Ovary (tissue), 3 donors: ENCODE measurements around the gene SPAG8.

Experiments used
- POLR2A ChIP-seq: fragments of 450-650 bp; IDR thresholded peaks from one replicate; pipeline ENCODE4 v1.6.1; 2017; ENCODE audit warnings: antibody characterized with exemption, mild to moderate bottlenecking, moderate library complexity
- TF ChIP-seq, protein P1 (sequence below), 3 donors: fragments of 450-650 bp in 2 of 3; fragments of 200-600 bp in 1 of 3; IDR thresholded peaks; one replicate each; pipeline versions ENCODE4 v1.5.1 to v1.8.0; 2016 to 2022; ENCODE audit warnings: antibody characterized with exemption in 3 of 3, mild to moderate bottlenecking in 1 of 3
- donor health status: DM: no; HTN: no; CAD: no.

GRCh38 chr9:35844628-35845270, 32.7 kb upstream of the SPAG8 start:
- TF ChIP-seq, protein P1, sequence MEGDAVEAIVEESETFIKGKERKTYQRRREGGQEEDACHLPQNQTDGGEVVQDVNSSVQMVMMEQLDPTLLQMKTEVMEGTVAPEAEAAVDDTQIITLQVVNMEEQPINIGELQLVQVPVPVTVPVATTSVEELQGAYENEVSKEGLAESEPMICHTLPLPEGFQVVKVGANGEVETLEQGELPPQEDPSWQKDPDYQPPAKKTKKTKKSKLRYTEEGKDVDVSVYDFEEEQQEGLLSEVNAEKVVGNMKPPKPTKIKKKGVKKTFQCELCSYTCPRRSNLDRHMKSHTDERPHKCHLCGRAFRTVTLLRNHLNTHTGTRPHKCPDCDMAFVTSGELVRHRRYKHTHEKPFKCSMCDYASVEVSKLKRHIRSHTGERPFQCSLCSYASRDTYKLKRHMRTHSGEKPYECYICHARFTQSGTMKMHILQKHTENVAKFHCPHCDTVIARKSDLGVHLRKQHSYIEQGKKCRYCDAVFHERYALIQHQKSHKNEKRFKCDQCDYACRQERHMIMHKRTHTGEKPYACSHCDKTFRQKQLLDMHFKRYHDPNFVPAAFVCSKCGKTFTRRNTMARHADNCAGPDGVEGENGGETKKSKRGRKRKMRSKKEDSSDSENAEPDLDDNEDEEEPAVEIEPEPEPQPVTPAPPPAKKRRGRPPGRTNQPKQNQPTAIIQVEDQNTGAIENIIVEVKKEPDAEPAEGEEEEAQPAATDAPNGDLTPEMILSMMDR (IDR thresholded peaks at IDR 0.05), result no peak
- no peak for TF ChIP-seq POLR2A
